Activated naive CD4-positive, alpha-beta T cell treated with anti-CD3 and anti-CD28 coated beads for 36 hours (primary cell): Measurements from ENCODE around the gene USO1. TPM values are rescaled to one million over a fixed set of nuclear protein-coding genes. Genes with fewer than 3 reads are reported as not detected.
A peak's percentile ranks its signal among the peaks of the same experiment; 100 is the strongest.
"Not testable (repeated sequence)": the region's sequence is repeated elsewhere in the genome, so short reads cannot be mapped to it uniquely, and the experiment has no call there.

Experiments used
- CTCF ChIA-PET: fragments of 350-600 bp; sonication (Branson Sonifier 250); formaldehyde crosslinking; loops from one replicate; lab custom pipeline; 2021; ENCODE audit warnings: antibody characterized with exemption; lab: Charles Lee
- DNase-seq: peaks from one replicate; pipeline ENCODE4 v3.0.0-alpha.2; 2020
- H3K27ac Mint-ChIP-seq: one replicate; pipeline ENCODE4 v1.8.0; 2021; ENCODE audit warnings: mild to moderate bottlenecking, mixed read lengths
- H3K27me3 Mint-ChIP-seq: one replicate; pipeline ENCODE4 v1.8.0; 2021; ENCODE audit warnings: low read depth, mixed read lengths
- H3K36me3 Mint-ChIP-seq: one replicate; pipeline ENCODE4 v1.8.0; 2021; ENCODE audit warnings: low read depth, mixed read lengths
- H3K4me1 Mint-ChIP-seq: one replicate; pipeline ENCODE4 v1.8.0; 2021; ENCODE audit warnings: low read depth, mixed read lengths
- H3K4me3 Mint-ChIP-seq: one replicate; pipeline ENCODE4 v1.8.0; 2021; ENCODE audit warnings: mild to moderate bottlenecking, moderate library complexity, mixed read lengths
- H3K9me3 Mint-ChIP-seq: one replicate; pipeline ENCODE4 v1.8.0; 2021; ENCODE audit warnings: mixed read lengths
- intact Hi-C: fragments of 100-400 bp; cut with micrococcal nuclease; formaldehyde crosslinking; loops from one replicate; pipeline ENCODE4 v1.15.1; 2023
- total RNA-seq, 2 experiments: library from RNA; stranded (reverse); gene quantifications; one replicate each; pipeline ENCODE4 v1.2.3, GENCODE V29; 2021

The USO1 gene
- total RNA-seq, 2 experiments from 2014 or later: 42.1 to 42.4 TPM

GRCh38 chr4:75822416-75822815 lies 98.0 kb downstream of the USO1 start:
- CTCF ChIA-PET: no interaction called here
- H3K4me1 Mint-ChIP-seq: peaks cover 4% of the 10 kb centered on the region
- intact Hi-C loops: no loop called here
- DNase-seq: no peak
- peaks cover 3% of the 10 kb centered on the region for H3K27me3 Mint-ChIP-seq
- no peak overlapping the region for H3K4me3 Mint-ChIP-seq
- H3K27ac Mint-ChIP-seq: no peak overlapping the region
- no peaks in the 10 kb centered on the region for H3K36me3 Mint-ChIP-seq
- no peaks in the 10 kb centered on the region for H3K9me3 Mint-ChIP-seq

- Mint-ChIP-seq H3K4me1 (peaks cover 4% of the 10 kb centered on the region), H3K27me3 (peaks cover 3% of the 10 kb centered on the region), H3K9me3 (no peaks in the 10 kb centered on the region), H3K36me3 (no peaks in the 10 kb centered on the region), H3K4me3 (no peak overlapping the region), H3K27ac (no peak overlapping the region)
- CTCF ChIA-PET: interaction anchor here (1.1 to 1.6 kb wide), 3 partner anchors 13 to 230 kb away, joined by 3 to 5 read pairs (median 4); no protein-coding TSS in a partner anchor
- intact Hi-C loops: no loop called here
- DNase-seq: no peak
Measured at GRCh38 chr4:75823812-75824211, 99.4 kb downstream of the USO1 start.

DNA sequence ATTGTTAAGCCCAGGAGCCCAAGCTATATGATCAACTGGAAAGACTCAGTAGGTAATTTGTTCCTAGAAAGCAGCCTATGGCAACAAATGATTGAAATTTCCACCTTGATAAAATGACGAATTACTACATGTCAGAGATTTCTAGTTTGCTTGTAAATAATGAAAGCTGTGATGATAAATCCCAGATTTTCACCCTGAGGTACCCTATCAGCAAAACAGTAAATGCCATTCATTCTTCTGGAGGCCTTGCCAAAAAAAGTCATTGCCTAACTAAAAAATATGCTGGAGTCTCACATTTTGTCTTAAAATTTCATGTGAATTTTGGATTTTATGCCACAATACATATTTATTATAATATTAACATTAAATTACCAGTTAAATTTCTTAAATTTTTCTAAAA lies 106.5 kb downstream of the USO1 start:
- H3K4me1 Mint-ChIP-seq: no peaks in the 10 kb centered on the region
- no peak for DNase-seq
- H3K27me3 Mint-ChIP-seq: peaks cover 2% of the 10 kb centered on the region
- CTCF ChIA-PET: interaction anchor here (2.4 kb wide), 1 partner anchor 17 kb away, joined by 8 read pairs; no protein-coding TSS in a partner anchor
- no peaks in the 10 kb centered on the region for H3K36me3 Mint-ChIP-seq
- no peak overlapping the region for H3K4me3 Mint-ChIP-seq
- H3K27ac Mint-ChIP-seq: no peak overlapping the region
- no peaks in the 10 kb centered on the region for H3K9me3 Mint-ChIP-seq
- intact Hi-C loops: no loop called here

GRCh38 chr4:75831856-75832405 lies 107.6 kb downstream of the USO1 start:
- no peak overlapping the region for H3K27ac Mint-ChIP-seq
- peaks cover 2% of the 10 kb centered on the region for H3K27me3 Mint-ChIP-seq
- no peaks in the 10 kb centered on the region for H3K4me1 Mint-ChIP-seq
- H3K9me3 Mint-ChIP-seq: no peaks in the 10 kb centered on the region
- no peaks in the 10 kb centered on the region for H3K36me3 Mint-ChIP-seq
- CTCF ChIA-PET: interaction anchor here (0.6 to 2.4 kb wide), 2 partner anchors 9 to 16 kb away, joined by 3 to 8 read pairs; no protein-coding TSS in a partner anchor
- intact Hi-C loops: no loop called here
- no peak overlapping the region for H3K4me3 Mint-ChIP-seq
- no peak for DNase-seq

GRCh38 chr4:75834095-75834771 lies 109.9 kb downstream of the USO1 start:
- peaks cover 2% of the 10 kb centered on the region for H3K27me3 Mint-ChIP-seq
- no peaks in the 10 kb centered on the region for H3K9me3 Mint-ChIP-seq
- intact Hi-C loops: no loop called here
- H3K4me3 Mint-ChIP-seq: no peak overlapping the region
- no peaks in the 10 kb centered on the region for H3K36me3 Mint-ChIP-seq
- CTCF ChIA-PET: interaction anchor here (1.0 kb wide), 1 partner anchor 62 kb away, joined by 4 read pairs; no protein-coding TSS in a partner anchor
- no peak for DNase-seq
- no peaks in the 10 kb centered on the region for H3K4me1 Mint-ChIP-seq
- no peak overlapping the region for H3K27ac Mint-ChIP-seq

GRCh38 chr4:75834772-75835154 lies 110.4 kb downstream of the USO1 start:
- no peak overlapping the region for H3K4me3 Mint-ChIP-seq
- no peaks in the 10 kb centered on the region for H3K36me3 Mint-ChIP-seq
- H3K4me1 Mint-ChIP-seq: no peaks in the 10 kb centered on the region
- DNase-seq: no peak
- CTCF ChIA-PET: no interaction called here
- H3K9me3 Mint-ChIP-seq: no peaks in the 10 kb centered on the region
- no peak overlapping the region for H3K27ac Mint-ChIP-seq
- peaks cover 2% of the 10 kb centered on the region for H3K27me3 Mint-ChIP-seq
- intact Hi-C loops: no loop called here

- Mint-ChIP-seq H3K4me3 (no peak overlapping the region), H3K9me3 (no peaks in the 10 kb centered on the region), H3K27ac (no peak overlapping the region), H3K4me1 (no peaks in the 10 kb centered on the region), H3K36me3 (no peaks in the 10 kb centered on the region), H3K27me3 (no peaks in the 10 kb centered on the region)
- no peak for DNase-seq
- intact Hi-C loops: no loop called here
- CTCF ChIA-PET: interaction anchor here (0.6 kb wide), 1 partner anchor 10 kb away, joined by 3 read pairs; no protein-coding TSS in a partner anchor
Measured at GRCh38 chr4:75841641-75842520, 117.5 kb downstream of the USO1 start.

GRCh38 chr4:75843596-75843995 lies 119.2 kb downstream of the USO1 start:
- no peaks in the 10 kb centered on the region for H3K4me1 Mint-ChIP-seq
- no peak for DNase-seq
- H3K9me3 Mint-ChIP-seq: no peaks in the 10 kb centered on the region
- CTCF ChIA-PET: no interaction called here
- no peak overlapping the region for H3K27ac Mint-ChIP-seq
- no peaks in the 10 kb centered on the region for H3K27me3 Mint-ChIP-seq
- no peak overlapping the region for H3K4me3 Mint-ChIP-seq
- intact Hi-C loops: no loop called here
- H3K36me3 Mint-ChIP-seq: no peaks in the 10 kb centered on the region

DNA sequence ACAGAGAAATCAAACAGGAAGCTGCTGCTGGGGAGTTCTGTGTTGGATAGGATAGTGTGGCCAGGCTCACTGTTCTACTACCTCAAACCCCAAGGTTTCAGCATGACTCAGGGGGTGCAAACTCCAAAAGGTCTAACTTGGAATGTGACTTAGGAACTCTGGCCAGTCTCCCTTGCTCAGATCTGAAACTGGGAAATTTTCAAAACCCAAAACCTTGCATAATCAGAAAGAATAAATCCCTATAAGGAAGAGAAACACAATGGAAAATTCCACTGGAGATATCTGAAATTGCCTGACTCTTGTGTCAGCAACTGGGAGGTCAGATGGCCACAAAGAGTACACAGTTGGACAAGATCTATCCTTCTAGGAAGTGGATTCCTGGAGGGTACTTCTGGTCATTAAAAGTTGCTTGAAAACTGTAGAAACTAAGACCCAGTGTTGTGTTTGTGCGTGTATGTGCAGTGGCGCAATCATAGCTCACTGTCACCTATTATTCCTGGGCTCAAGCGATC lies 119.8 kb downstream of the USO1 start:
- no peaks in the 10 kb centered on the region for H3K36me3 Mint-ChIP-seq
- CTCF ChIA-PET: interaction anchor here (1.6 kb wide), 1 partner anchor 53 kb away, joined by 3 read pairs; no protein-coding TSS in a partner anchor
- intact Hi-C loops: no loop called here
- H3K4me1 Mint-ChIP-seq: no peaks in the 10 kb centered on the region
- no peak overlapping the region for H3K27ac Mint-ChIP-seq
- no peak for DNase-seq
- no peak overlapping the region for H3K4me3 Mint-ChIP-seq
- no peaks in the 10 kb centered on the region for H3K9me3 Mint-ChIP-seq
- H3K27me3 Mint-ChIP-seq: no peaks in the 10 kb centered on the region

GRCh38 chr4:75845992-75846391 lies 121.6 kb downstream of the USO1 start:
- intact Hi-C loops: loop anchor here (5.0 kb wide), 1 partner anchor 139 kb away; no protein-coding TSS in a partner anchor
- no peak overlapping the region for H3K27ac Mint-ChIP-seq
- H3K9me3 Mint-ChIP-seq: no peaks in the 10 kb centered on the region
- no peak for DNase-seq
- peaks cover 3% of the 10 kb centered on the region for H3K4me1 Mint-ChIP-seq
- CTCF ChIA-PET: interaction anchor here (0.6 to 1.4 kb wide), 5 partner anchors 71 to 275 kb away, joined by 3 to 4 read pairs (median 3); no protein-coding TSS in a partner anchor
- no peaks in the 10 kb centered on the region for H3K36me3 Mint-ChIP-seq
- H3K27me3 Mint-ChIP-seq: no peaks in the 10 kb centered on the region
- H3K4me3 Mint-ChIP-seq: no peak overlapping the region

- not testable (repeated sequence) for H3K4me1 Mint-ChIP-seq, H3K27ac Mint-ChIP-seq, H3K9me3 Mint-ChIP-seq, H3K4me3 Mint-ChIP-seq, H3K27me3 Mint-ChIP-seq, H3K36me3 Mint-ChIP-seq
- CTCF ChIA-PET: interaction anchor here (0.5 to 1.9 kb wide), 55 partner anchors 8 to 976 kb away, joined by 3 to 12 read pairs (median 4); partner anchors contain the start of genes RCHY1 and THAP6
- intact Hi-C loops: loop anchor here (1.0 to 5.0 kb wide), 7 partner anchors 124 to 973 kb away; partner anchors contain the start of genes CDKL2, G3BP2 and USO1
- peak; percentile 12 for DNase-seq
Measured at GRCh38 chr4:75848171-75848760, 123.9 kb downstream of the USO1 start.
